ENCODE measurements around the gene PROZ.

Gene PROZ

DNA sequence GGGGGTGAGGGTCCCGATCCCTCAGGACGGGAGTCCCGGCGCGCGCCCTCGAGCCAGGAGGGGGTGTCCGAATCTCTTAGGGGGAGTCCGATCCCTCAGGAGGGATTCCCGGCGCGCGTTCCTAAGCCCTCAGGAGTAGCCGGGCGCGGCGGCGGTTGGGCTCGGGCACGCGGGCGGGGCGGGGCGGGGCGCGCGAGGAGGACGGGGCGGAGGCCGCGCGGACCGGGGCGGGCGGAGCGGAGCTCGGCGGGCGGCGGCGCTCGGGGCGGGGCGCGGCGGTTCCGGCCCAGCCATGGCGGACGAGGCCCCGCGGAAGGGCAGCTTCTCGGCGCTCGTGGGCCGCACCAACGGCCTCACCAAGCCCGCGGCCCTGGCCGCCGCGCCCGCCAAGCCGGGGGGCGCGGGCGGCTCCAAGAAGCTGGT lies 50.9 kb downstream of the PROZ start, which contains the start of gene CUL4A:
TSS of gene CUL4A (plus strand) at position 278 of the 423 bp plus-strand sequence. CDS start at position 293, 15 bp downstream.
- DNase-seq: peak; percentile 62 to 71

DNA sequence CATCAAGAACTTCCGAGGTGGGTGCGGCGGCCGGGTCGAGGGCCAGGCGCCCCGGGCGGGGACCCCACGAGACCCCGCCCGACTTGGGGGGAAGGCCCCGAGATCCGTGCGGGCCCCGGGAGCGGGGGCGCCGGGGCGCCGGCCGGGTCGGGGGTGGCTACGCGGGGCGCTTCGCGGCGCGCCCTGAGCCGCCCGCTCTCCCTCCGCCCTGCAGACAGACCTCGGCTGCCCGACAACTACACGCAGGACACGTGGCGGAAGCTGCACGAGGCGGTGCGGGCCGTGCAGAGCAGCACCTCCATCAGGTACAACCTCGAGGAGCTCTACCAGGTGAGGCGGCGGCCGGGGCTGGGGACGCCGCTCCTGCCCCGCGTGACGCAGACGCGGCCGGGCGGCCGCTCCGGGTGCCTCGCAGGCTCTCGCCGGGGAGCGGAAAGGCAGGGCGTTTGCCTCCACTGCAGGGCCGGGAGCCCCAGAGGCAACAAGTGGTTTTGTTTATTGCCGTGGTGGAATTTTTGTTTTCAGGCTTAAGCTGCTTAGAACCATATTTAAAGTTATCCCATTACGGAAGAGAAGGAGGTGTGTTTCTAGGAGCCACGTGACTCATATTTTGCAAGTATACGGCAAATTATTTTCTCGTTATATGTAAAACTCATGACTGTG lies 51.4 kb downstream of the PROZ start:
- peak; percentile 53 to 62 for DNase-seq

DNA sequence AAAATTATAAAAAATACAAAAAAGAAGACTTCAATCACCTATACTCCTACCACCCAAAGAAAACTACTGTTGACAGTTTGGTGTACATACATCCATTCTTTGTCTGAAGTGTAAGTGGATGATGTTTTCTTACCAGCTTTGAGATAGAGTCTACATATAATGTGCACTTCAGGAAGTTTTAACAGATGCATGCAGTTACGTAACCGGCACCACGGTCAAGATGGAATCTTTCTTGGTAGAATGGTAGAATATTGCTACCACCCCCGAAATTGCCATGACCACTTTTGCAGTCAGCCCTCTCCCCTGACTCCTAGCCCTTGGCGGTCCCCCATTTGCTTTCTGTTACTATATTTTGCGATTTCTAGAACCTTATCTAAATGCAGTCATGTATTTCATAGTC lies 52.4 kb downstream of the PROZ start:
- DNase-seq: no peak

DNA sequence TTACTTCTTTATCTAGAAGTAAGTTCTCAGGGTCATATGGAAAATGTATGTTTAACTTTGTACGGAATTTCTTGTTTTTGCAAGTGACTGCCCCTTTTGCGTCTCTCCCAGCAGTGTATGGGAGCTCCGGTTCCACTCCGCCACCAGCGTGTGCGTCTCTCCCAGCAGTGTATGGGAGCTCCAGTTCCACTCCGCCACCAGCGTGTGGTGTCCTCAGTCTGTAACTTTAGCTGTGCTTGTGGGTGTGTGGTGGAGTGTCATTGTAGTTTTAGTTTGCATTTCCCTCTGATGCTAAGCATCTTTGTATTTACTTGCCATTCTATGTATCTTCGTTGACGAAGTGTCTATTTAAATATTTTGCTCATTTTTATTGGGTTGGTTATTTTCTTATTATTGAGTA lies 53.3 kb downstream of the PROZ start:
- DNase-seq: no peak

DNA sequence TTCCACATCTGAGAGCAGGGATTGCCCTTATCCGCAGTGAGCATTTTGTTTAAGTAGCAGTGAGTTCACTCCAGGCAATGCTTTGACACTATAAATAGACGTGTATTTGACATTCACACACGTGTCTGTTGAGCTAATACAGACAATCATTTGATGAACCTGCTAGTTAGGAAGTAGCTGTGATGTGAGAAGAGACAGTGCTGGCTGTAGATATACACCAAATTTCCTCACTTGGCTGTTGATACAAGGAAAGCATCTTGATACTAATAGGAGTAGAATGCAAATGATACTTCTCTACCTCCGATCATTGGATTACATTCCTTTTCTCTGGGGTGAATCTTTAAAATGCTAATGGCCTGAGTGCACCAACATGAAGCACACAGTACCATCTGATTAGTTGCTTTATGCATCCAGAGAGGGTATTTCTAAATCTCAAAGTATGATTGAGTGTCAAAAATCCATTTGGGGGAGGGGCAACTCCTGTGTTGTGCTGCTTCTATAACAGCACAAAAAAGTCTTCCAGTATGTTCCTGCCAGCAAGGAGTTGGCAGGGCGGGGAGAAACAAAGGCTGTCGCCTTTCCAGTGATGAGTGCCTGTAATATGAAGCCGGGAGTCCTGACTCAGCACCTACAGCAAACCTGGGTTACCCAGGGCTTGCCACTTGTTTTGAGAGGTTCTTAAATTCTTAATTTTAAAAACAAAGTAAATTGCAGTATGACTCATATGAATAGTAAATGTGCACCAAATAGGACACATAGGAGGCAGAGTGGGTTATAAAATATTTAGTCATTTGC lies 58.0 kb downstream of the PROZ start:
- DNase-seq: no peak

DNA sequence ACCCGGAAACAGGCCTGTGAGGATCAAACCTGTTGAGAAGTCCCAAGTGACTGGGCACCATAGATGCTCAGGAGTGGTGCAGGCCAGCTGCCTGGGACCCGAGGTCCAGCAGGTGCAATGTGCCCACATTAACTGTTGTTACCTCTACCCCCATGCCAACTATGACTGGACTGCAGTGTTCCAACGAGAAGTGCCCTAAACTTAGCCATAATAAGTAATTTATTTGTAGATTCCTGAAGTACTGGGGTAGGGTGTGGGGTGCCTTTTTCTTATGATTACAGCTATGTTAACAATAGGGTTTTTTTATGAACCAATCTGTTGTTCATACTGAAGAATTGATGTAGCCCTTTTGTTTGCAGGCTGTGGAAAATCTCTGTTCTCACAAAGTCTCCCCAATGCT lies 60.1 kb downstream of the PROZ start:
- DNase-seq: no peak

DNA sequence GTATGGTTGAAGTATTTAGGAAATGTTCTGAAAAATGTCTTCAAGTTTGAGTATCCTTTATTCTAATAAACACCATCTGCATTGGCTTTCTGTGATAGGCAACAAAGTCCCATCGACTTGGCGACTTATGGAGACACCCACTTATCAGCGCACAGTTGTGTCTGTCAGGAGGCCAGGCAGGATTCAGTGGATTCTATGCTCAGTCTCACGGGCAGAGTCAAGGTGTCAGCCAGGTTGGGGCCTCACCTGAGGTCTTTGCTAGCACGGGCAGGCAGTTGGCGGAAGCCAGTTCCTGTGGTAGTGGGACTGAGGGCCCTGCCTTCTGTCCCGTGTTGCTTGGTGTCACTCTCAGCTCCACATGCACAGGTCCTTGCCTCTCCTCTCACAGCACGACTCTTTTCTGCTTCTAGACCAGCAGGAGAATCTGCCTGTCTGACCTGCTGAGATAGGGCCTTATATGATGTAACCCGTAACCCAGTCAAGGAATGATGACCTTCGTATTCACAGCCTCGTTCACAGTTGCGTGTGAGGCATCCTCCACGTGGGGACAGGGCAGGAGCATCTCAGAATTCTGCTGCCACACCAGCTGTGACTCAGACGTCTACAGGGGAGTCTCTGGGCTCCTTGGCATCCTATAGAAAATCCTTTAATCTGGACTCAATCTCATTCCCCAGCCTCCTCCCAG lies 61.0 kb downstream of the PROZ start:
- no peak for DNase-seq

DNA sequence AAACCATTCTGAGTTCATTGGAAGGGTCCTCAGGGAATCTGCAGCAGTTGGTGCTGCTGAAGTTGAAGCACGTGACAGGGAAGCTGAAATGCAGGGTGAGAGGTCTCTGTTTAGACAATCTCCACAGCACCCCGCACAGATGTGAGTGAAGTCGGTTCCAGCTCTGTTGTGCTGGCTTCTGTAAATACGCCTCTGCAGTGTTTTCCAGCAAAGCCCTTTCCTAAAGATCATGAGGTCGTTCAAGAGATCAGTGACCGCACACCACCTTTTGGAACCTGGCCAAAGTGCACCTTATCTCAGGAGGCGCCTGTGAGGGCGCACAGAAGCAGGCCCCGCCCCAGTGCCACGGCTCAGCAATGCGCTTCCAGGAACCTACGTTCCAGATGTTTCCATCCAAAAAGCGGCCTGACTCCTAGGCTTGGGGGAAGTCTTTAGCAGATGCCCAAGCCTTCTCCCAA lies 61.7 kb downstream of the PROZ start:
- no peak for DNase-seq

DNA sequence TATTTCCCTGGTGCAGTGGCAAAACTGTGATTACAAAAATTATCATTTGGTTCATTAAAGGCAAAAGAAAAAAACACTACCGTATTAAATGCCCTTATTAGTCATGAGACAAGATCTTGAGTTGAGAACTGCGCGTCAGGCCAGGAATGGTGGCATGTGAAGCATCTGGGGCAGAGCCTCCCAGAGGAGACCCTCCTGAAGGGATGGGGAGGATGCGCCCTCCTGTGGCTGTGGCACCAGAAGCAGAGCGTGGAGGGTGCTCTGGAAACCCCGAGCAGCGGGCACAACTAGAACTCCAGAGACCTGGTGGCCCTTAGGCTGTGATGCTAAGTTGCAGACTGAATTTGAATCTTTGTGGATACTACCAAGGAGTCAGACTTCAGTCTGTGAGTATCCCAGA lies 62.4 kb downstream of the PROZ start:
- DNase-seq: no peak
